B cell (primary cell): ENCODE data around the gene JMJD6. TPM values are rescaled to one million over a fixed set of nuclear protein-coding genes. Genes with fewer than 3 reads are reported as not detected.

Source experiments
- ATAC-seq: fragments of 200-7000 bp; cut with Tn5 transposase; one replicate; pipeline ENCODE4 v1.10.0; 2021; ENCODE audit warnings: low read depth, mild to moderate bottlenecking, moderate number of reproducible peaks, moderate library complexity
- CTCF ChIA-PET: fragments of 350-600 bp; sonication (Branson Sonifier 250); formaldehyde crosslinking; loops from one replicate; lab custom pipeline; 2021; ENCODE audit warnings: antibody characterized with exemption, inconsistent platforms; lab: Charles Lee
- POLR2A ChIA-PET: fragments of 350-600 bp; sonication (Branson Sonifier 250); formaldehyde crosslinking; loops from one replicate; lab custom pipeline; 2021; ENCODE audit warnings: antibody characterized with exemption; lab: Charles Lee
- DNase-seq: peaks from one replicate; pipeline ENCODE4 v3.0.0; 2013
- H2AFZ ChIP-seq: 2 replicates; pipeline ENCODE4 v1.6.1; 2012; ENCODE audit warnings: mild to moderate bottlenecking, low read depth, low read length; ENCODE audit not compliant: insufficient read depth, poor library complexity, severe bottlenecking
- H3K27ac ChIP-seq, 2 donors: 1 replicate in 1 of 2; 2 replicates in 1 of 2; pipeline ENCODE4 v1.5.1; 2012 to 2013; ENCODE audit warnings: low read length in 2 of 2, mild to moderate bottlenecking in 2 of 2, moderate library complexity in 1 of 2
- H3K27me3 ChIP-seq, 4 experiments: fragments of 200-600 bp in 1 of 4; sonication (generic) in 1 of 4; replicated peaks in 1 of 4; 1 replicate in 2 of 4; 2 replicates in 2 of 4; pipeline versions ENCODE4 v1.6.1 to v1.7.0; 2013 to 2016; ENCODE audit warnings: low read length in 3 of 4, mild to moderate bottlenecking in 2 of 4, mixed read lengths in 1 of 4, moderate library complexity in 1 of 4; ENCODE audit not compliant: insufficient read depth in 4 of 4, control insufficient read depth in 3 of 4; ENCODE audit errors: control extremely low read depth in 1 of 4
- H3K36me3 ChIP-seq, 2 experiments: replicated peaks in 1 of 2; 1 replicate in 1 of 2; 2 replicates in 1 of 2; pipeline versions ENCODE4 v1.6.1 to v1.7.1; 2013; ENCODE audit warnings: low read length in 1 of 2; ENCODE audit not compliant: insufficient read depth in 2 of 2, control insufficient read depth in 1 of 2; ENCODE audit errors: control extremely low read depth in 1 of 2, extremely low read depth in 1 of 2
- H3K4me1 ChIP-seq, 2 donors: fragments of 200-600 bp in 1 of 2; sonication (generic) in 1 of 2; 1 replicate in 1 of 2; 2 replicates in 1 of 2; pipeline versions ENCODE4 v1.5.1 to v1.6.1; 2013 to 2017; ENCODE audit warnings: low read length in 2 of 2; ENCODE audit not compliant: control insufficient read depth in 2 of 2, insufficient read depth in 2 of 2
- H3K4me2 ChIP-seq: replicated peaks from 2 replicates; pipeline ENCODE3; 2012; ENCODE audit warnings: mild to moderate bottlenecking, low read depth, low read length; ENCODE audit not compliant: poor library complexity, severe bottlenecking
- H3K4me3 ChIP-seq, 5 experiments: fragments of 200-600 bp in 1 of 5; sonication (generic) in 1 of 5; 1 replicate in 3 of 5; 2 replicates in 2 of 5; pipeline versions ENCODE4 v1.5.1 to v1.7.0; 2011 to 2016; ENCODE audit warnings: low read length in 4 of 5, mild to moderate bottlenecking in 4 of 5, low read depth in 2 of 5, control low read depth in 1 of 5, moderate library complexity in 1 of 5; ENCODE audit not compliant: insufficient read depth in 1 of 5; ENCODE audit errors: control extremely low read depth in 1 of 5, extremely low read depth in 1 of 5
- H3K79me2 ChIP-seq: fragments of 200-600 bp; sonication (generic); one replicate; pipeline ENCODE4 v1.6.0; 2016; ENCODE audit warnings: low read length; ENCODE audit not compliant: control insufficient read depth, insufficient read depth
- H3K9ac ChIP-seq: fragments of 200-600 bp; sonication (generic); 2 replicates; pipeline ENCODE4 v1.6.1; 2017; ENCODE audit warnings: mild to moderate bottlenecking, low read length, moderate library complexity
- H3K9me3 ChIP-seq, 3 donors: one replicate each; pipeline versions ENCODE4 v1.6.1 to v1.7.1; 2013; ENCODE audit warnings: low read length in 2 of 3; ENCODE audit not compliant: control insufficient read depth in 2 of 3, insufficient read depth in 1 of 3; ENCODE audit errors: control extremely low read depth in 1 of 3
- H4K20me1 ChIP-seq: 2 replicates; pipeline ENCODE4 v1.6.0; 2012; ENCODE audit warnings: mild to moderate bottlenecking, low read length; ENCODE audit not compliant: insufficient read depth, control insufficient read depth, poor library complexity, severe bottlenecking
- H3K27ac Mint-ChIP-seq: one replicate; pipeline ENCODE4 v1.8.0; 2021; ENCODE audit warnings: mixed read lengths
- H3K27me3 Mint-ChIP-seq: one replicate; pipeline ENCODE4 v1.8.0; 2021; ENCODE audit warnings: mixed read lengths
- H3K4me1 Mint-ChIP-seq: one replicate; pipeline ENCODE4 v1.8.0; 2021; ENCODE audit warnings: mixed read lengths
- H3K4me3 Mint-ChIP-seq: one replicate; pipeline ENCODE4 v1.8.0; 2021; ENCODE audit warnings: mixed read lengths
- H3K9me3 Mint-ChIP-seq: one replicate; pipeline ENCODE4 v1.8.0; 2022; ENCODE audit warnings: mixed read lengths; ENCODE audit not compliant: insufficient read depth
- CTCF ChIP-seq: fragments of 200-600 bp; IDR thresholded peaks from one replicate; pipeline ENCODE4 v1.8.0; 2022; ENCODE audit warnings: antibody characterized with exemption, mild to moderate bottlenecking
- EZH2 ChIP-seq: IDR thresholded peaks from 2 replicates; pipeline ENCODE4 v1.6.1; 2012; ENCODE audit warnings: borderline replicate concordance, low read depth, mild to moderate bottlenecking, moderate library complexity, low read length; ENCODE audit not compliant: insufficient read depth, poor library complexity, severe bottlenecking
- WGBS: methylation state at CpG from one replicate; pipeline ENCODE4 v1.1.5; 2013; ENCODE audit warnings: missing lambda C conversion rate; ENCODE audit not compliant: insufficient coverage; 5-methylcytosine and 5-hydroxymethylcytosine counted together
- intact Hi-C: fragments of 100-400 bp; cut with micrococcal nuclease; formaldehyde crosslinking; loops from one replicate; pipeline ENCODE4 v1.10.0; 2022
- polyA plus RNA-seq: library from polyadenylated mRNA; depleted of rRNA; stranded (reverse); fragments of >200 nt; gene quantifications from 2 replicates; pipeline ENCODE4 v1.2.3, GENCODE V29; 2012
- total RNA-seq, 2 donors: library from RNA; stranded (reverse); fragments of 120-200 nt in 1 of 2; gene quantifications; 1 replicate in 1 of 2; 2 replicates in 1 of 2; pipeline versions ENCODE4 v1.2.3 to v1.2.4, GENCODE V29; 2013 to 2022

JMJD6 gene
- total and polyA plus RNA-seq, 2 donors (not counting 1 experiment from before 2014, with no cell fraction given) = 38.2 to 45.0 TPM

- no peak for DNase-seq
- H3K27me3 Mint-ChIP-seq = no peaks in the 10 kb centered on the region
- H3K27ac ChIP-seq = no peak overlapping the region
- ChIA-PET POLR2A (no interaction called here), CTCF (interaction anchor here (0.6 to 7.4 kb wide), 8 partner anchors 9 to 194 kb away, joined by 3 to 40 read pairs (median 3); no protein-coding TSS in a partner anchor)
- no peak overlapping the region for H3K4me3 ChIP-seq
- peaks cover 16 to 22% of the 10 kb centered on the region in 2 donors for H3K4me1 ChIP-seq
- peaks cover 20% of the 10 kb centered on the region for H3K4me1 Mint-ChIP-seq
- TF ChIP-seq EZH2 = no peak
- TF ChIP-seq CTCF = no peak
- H3K9me3 ChIP-seq = no peaks in the 10 kb centered on the region
- H2AFZ ChIP-seq = no peak overlapping the region
- WGBS = no CpG with 5 or more reads among the region's 6 CpGs
- intact Hi-C loops = no loop called here
- H3K79me2 ChIP-seq = peaks cover 15% of the 10 kb centered on the region
- peaks cover 21% of the 10 kb centered on the region for H4K20me1 ChIP-seq
- no peaks in the 10 kb centered on the region for H3K27me3 ChIP-seq
- H3K4me2 ChIP-seq = no peak overlapping the region
- H3K4me3 Mint-ChIP-seq = no peak overlapping the region
- peaks cover 20 to 63% of the 10 kb centered on the region in 2 experiments for H3K36me3 ChIP-seq
- no peaks in the 10 kb centered on the region for H3K9me3 Mint-ChIP-seq
- ATAC-seq = no peak
- H3K9ac ChIP-seq = no peak overlapping the region
- no peak overlapping the region for H3K27ac Mint-ChIP-seq
These were observed 9.6 kb downstream of the JMJD6 start for GRCh38 chr17:76716839-76717215.

GRCh38 chr17:76716146-76716838, 10.1 kb downstream of the JMJD6 start:
- peaks cover 20 to 57% of the 10 kb centered on the region in 2 experiments for H3K36me3 ChIP-seq
- H3K4me3 Mint-ChIP-seq = no peak overlapping the region
- WGBS = 87% methylated on average over 7 of the region's 13 CpGs
- H3K4me2 ChIP-seq = no peak overlapping the region
- peak overlapping the region; percentile 64 for H3K27ac Mint-ChIP-seq
- H3K9me3 ChIP-seq = no peaks in the 10 kb centered on the region
- H3K9ac ChIP-seq = no peak overlapping the region
- no peak overlapping the region for H2AFZ ChIP-seq
- CTCF ChIA-PET = interaction anchor here (0.6 to 7.4 kb wide), 8 partner anchors 9 to 193 kb away, joined by 3 to 40 read pairs (median 3); no protein-coding TSS in a partner anchor
- peaks cover 22% of the 10 kb centered on the region for H3K4me1 Mint-ChIP-seq
- H3K27ac ChIP-seq = peak overlapping the region; percentile 46 to 72
- ATAC-seq (no peak), DNase-seq (peak; percentile 41)
- H3K27me3 Mint-ChIP-seq = no peaks in the 10 kb centered on the region
- H4K20me1 ChIP-seq = peaks cover 16% of the 10 kb centered on the region
- H3K27me3 ChIP-seq = no peaks in the 10 kb centered on the region
- intact Hi-C loops = no loop called here
- H3K4me3 ChIP-seq = no peak overlapping the region
- no peak for TF ChIP-seq CTCF
- TF ChIP-seq EZH2 = no peak
- H3K9me3 Mint-ChIP-seq = no peaks in the 10 kb centered on the region
- peaks cover 16 to 24% of the 10 kb centered on the region in 2 donors for H3K4me1 ChIP-seq
- POLR2A ChIA-PET = no interaction called here
- peaks cover 10% of the 10 kb centered on the region for H3K79me2 ChIP-seq
